ENCODE measurements around the gene ANKDD1A.
A peak's percentile ranks its signal among the peaks of the same experiment; 100 is the strongest.

ANKDD1A gene

GRCh38 chr15:64985366-64986033 is 73.8 kb downstream of the ANKDD1A start:
- peak overlapping the region; percentile 59 to 66 for H3K27ac ChIP-seq (ENCODE audit: low read depth in 2 of 2, low read length in 2 of 2)
- H3K27me3 ChIP-seq (ENCODE audit: control insufficient read depth in 2 of 2, insufficient read depth in 2 of 2, low read length in 2 of 2): no peaks in the 10 kb centered on the region
- no peaks in the 10 kb centered on the region for H3K9me3 ChIP-seq (ENCODE audit: control insufficient read depth in 2 of 2, low read length in 2 of 2)
- H3K4me1 ChIP-seq (ENCODE audit: control insufficient read depth in 2 of 2, insufficient read depth in 2 of 2, low read length in 2 of 2): peaks cover 9 to 15% of the 10 kb centered on the region in 2 donors
- H3K9ac ChIP-seq (ENCODE audit: low read depth in 1 of 2, low read length in 2 of 2): no peak overlapping the region
- H3K4me3 ChIP-seq (ENCODE audit: low read length in 2 of 2): no peak overlapping the region
- H3K36me3 ChIP-seq (ENCODE audit: control insufficient read depth in 2 of 2, insufficient read depth in 2 of 2, low read length in 2 of 2): peaks cover 2 to 7% of the 10 kb centered on the region in 2 donors

GRCh38 chr15:64987136-64987535 is 75.4 kb downstream of the ANKDD1A start:
- no peaks in the 10 kb centered on the region for H3K9me3 ChIP-seq (ENCODE audit: control insufficient read depth in 2 of 2, low read length in 2 of 2)
- H3K4me3 ChIP-seq (ENCODE audit: low read length in 2 of 2): no peak overlapping the region
- H3K4me1 ChIP-seq (ENCODE audit: control insufficient read depth in 2 of 2, insufficient read depth in 2 of 2, low read length in 2 of 2): peaks cover 9 to 18% of the 10 kb centered on the region in 2 donors
- no peak overlapping the region for H3K9ac ChIP-seq (ENCODE audit: low read depth in 1 of 2, low read length in 2 of 2)
- peaks cover 2 to 5% of the 10 kb centered on the region in 2 donors for H3K36me3 ChIP-seq (ENCODE audit: control insufficient read depth in 2 of 2, insufficient read depth in 2 of 2, low read length in 2 of 2)
- H3K27me3 ChIP-seq (ENCODE audit: control insufficient read depth in 2 of 2, insufficient read depth in 2 of 2, low read length in 2 of 2): no peaks in the 10 kb centered on the region
- H3K27ac ChIP-seq (ENCODE audit: low read depth in 2 of 2, low read length in 2 of 2): no peak overlapping the region

GRCh38 chr15:64989416-64990167 is 77.9 kb downstream of the ANKDD1A start, which contains the start of gene SPG21:
Gene SPG21, minus strand, starts transcription at chr15:64989914. Its CDS starts 6,345 bp downstream, at chr15:64983569.
- Histone ChIP-seq H3K4me3 (ENCODE audit: low read length in 2 of 2) (peak within 1 kb of the TSS; percentile 94 to 100), H3K36me3 (ENCODE audit: control insufficient read depth in 2 of 2, insufficient read depth in 2 of 2, low read length in 2 of 2) (peaks cover 0 to 3% of the 10 kb centered on the region in 2 donors), H3K9ac (ENCODE audit: low read depth in 1 of 2, low read length in 2 of 2) (peak within 1 kb of the TSS; percentile 95 to 96), H3K27me3 (ENCODE audit: control insufficient read depth in 2 of 2, insufficient read depth in 2 of 2, low read length in 2 of 2) (no peaks in the 10 kb centered on the region), H3K4me1 (ENCODE audit: control insufficient read depth in 2 of 2, insufficient read depth in 2 of 2, low read length in 2 of 2) (peaks cover 11 to 18% of the 10 kb centered on the region in 2 donors), H3K27ac (ENCODE audit: low read depth in 2 of 2, low read length in 2 of 2) (peak within 1 kb of the TSS; percentile 86 to 90), H3K9me3 (ENCODE audit: control insufficient read depth in 2 of 2, low read length in 2 of 2) (no peaks in the 10 kb centered on the region)

- H3K27ac ChIP-seq (ENCODE audit: low read depth in 2 of 2, low read length in 2 of 2): peak overlapping the region; percentile 86 to 90
- H3K36me3 ChIP-seq (ENCODE audit: control insufficient read depth in 2 of 2, insufficient read depth in 2 of 2, low read length in 2 of 2): peaks cover 0 to 3% of the 10 kb centered on the region in 2 donors
- peak overlapping the region; percentile 94 to 100 for H3K4me3 ChIP-seq (ENCODE audit: low read length in 2 of 2)
- peaks cover 9 to 16% of the 10 kb centered on the region in 2 donors for H3K4me1 ChIP-seq (ENCODE audit: control insufficient read depth in 2 of 2, insufficient read depth in 2 of 2, low read length in 2 of 2)
- H3K9ac ChIP-seq (ENCODE audit: low read depth in 1 of 2, low read length in 2 of 2): peak overlapping the region; percentile 83 to 95
- H3K9me3 ChIP-seq (ENCODE audit: control insufficient read depth in 2 of 2, low read length in 2 of 2): no peaks in the 10 kb centered on the region
- H3K27me3 ChIP-seq (ENCODE audit: control insufficient read depth in 2 of 2, insufficient read depth in 2 of 2, low read length in 2 of 2): no peaks in the 10 kb centered on the region
These were observed 78.4 kb downstream of the ANKDD1A start for GRCh38 chr15:64990168-64990470.

GRCh38 chr15:64991536-64992135 is 79.9 kb downstream of the ANKDD1A start:
- H3K27ac ChIP-seq (ENCODE audit: low read depth in 2 of 2, low read length in 2 of 2): no peak overlapping the region
- no peaks in the 10 kb centered on the region for H3K27me3 ChIP-seq (ENCODE audit: control insufficient read depth in 2 of 2, insufficient read depth in 2 of 2, low read length in 2 of 2)
- no peaks in the 10 kb centered on the region for H3K9me3 ChIP-seq (ENCODE audit: control insufficient read depth in 2 of 2, low read length in 2 of 2)
- peaks cover 2 to 12% of the 10 kb centered on the region in 2 donors for H3K4me1 ChIP-seq (ENCODE audit: control insufficient read depth in 2 of 2, insufficient read depth in 2 of 2, low read length in 2 of 2)
- no peak overlapping the region for H3K9ac ChIP-seq (ENCODE audit: low read depth in 1 of 2, low read length in 2 of 2)
- H3K4me3 ChIP-seq (ENCODE audit: low read length in 2 of 2): no peak overlapping the region
- peaks cover 0 to 3% of the 10 kb centered on the region in 2 donors for H3K36me3 ChIP-seq (ENCODE audit: control insufficient read depth in 2 of 2, insufficient read depth in 2 of 2, low read length in 2 of 2)

GRCh38 chr15:64993290-64993689 is 81.6 kb downstream of the ANKDD1A start:
- H3K27ac ChIP-seq (ENCODE audit: low read depth in 2 of 2, low read length in 2 of 2): no peak overlapping the region
- no peaks in the 10 kb centered on the region for H3K9me3 ChIP-seq (ENCODE audit: control insufficient read depth in 2 of 2, low read length in 2 of 2)
- no peak overlapping the region for H3K4me3 ChIP-seq (ENCODE audit: low read length in 2 of 2)
- H3K36me3 ChIP-seq (ENCODE audit: control insufficient read depth in 2 of 2, insufficient read depth in 2 of 2, low read length in 2 of 2): no peaks in the 10 kb centered on the region
- H3K4me1 ChIP-seq (ENCODE audit: control insufficient read depth in 2 of 2, insufficient read depth in 2 of 2, low read length in 2 of 2): peaks cover 2 to 11% of the 10 kb centered on the region in 2 donors
- H3K27me3 ChIP-seq (ENCODE audit: control insufficient read depth in 2 of 2, insufficient read depth in 2 of 2, low read length in 2 of 2): no peaks in the 10 kb centered on the region
- H3K9ac ChIP-seq (ENCODE audit: low read depth in 1 of 2, low read length in 2 of 2): no peak overlapping the region

GRCh38 chr15:64997066-64997465 is 85.4 kb downstream of the ANKDD1A start:
- Histone ChIP-seq H3K4me3 (ENCODE audit: low read length in 2 of 2) (no peak overlapping the region), H3K4me1 (ENCODE audit: control insufficient read depth in 2 of 2, insufficient read depth in 2 of 2, low read length in 2 of 2) (peaks cover 0 to 2% of the 10 kb centered on the region in 2 donors), H3K9ac (ENCODE audit: low read depth in 1 of 2, low read length in 2 of 2) (no peak overlapping the region), H3K36me3 (ENCODE audit: control insufficient read depth in 2 of 2, insufficient read depth in 2 of 2, low read length in 2 of 2) (no peaks in the 10 kb centered on the region), H3K9me3 (ENCODE audit: control insufficient read depth in 2 of 2, low read length in 2 of 2) (no peaks in the 10 kb centered on the region), H3K27me3 (ENCODE audit: control insufficient read depth in 2 of 2, insufficient read depth in 2 of 2, low read length in 2 of 2) (no peaks in the 10 kb centered on the region), H3K27ac (ENCODE audit: low read depth in 2 of 2, low read length in 2 of 2) (no peak overlapping the region)

GRCh38 chr15:64997745-64998375 is 86.2 kb downstream of the ANKDD1A start:
- Histone ChIP-seq H3K27ac (ENCODE audit: low read depth in 2 of 2, low read length in 2 of 2) (no peak overlapping the region), H3K4me3 (ENCODE audit: low read length in 2 of 2) (no peak overlapping the region), H3K36me3 (ENCODE audit: control insufficient read depth in 2 of 2, insufficient read depth in 2 of 2, low read length in 2 of 2) (no peaks in the 10 kb centered on the region), H3K27me3 (ENCODE audit: control insufficient read depth in 2 of 2, insufficient read depth in 2 of 2, low read length in 2 of 2) (no peaks in the 10 kb centered on the region), H3K4me1 (ENCODE audit: control insufficient read depth in 2 of 2, insufficient read depth in 2 of 2, low read length in 2 of 2) (peaks cover 0 to 2% of the 10 kb centered on the region in 2 donors), H3K9ac (ENCODE audit: low read depth in 1 of 2, low read length in 2 of 2) (no peak overlapping the region), H3K9me3 (ENCODE audit: control insufficient read depth in 2 of 2, low read length in 2 of 2) (no peaks in the 10 kb centered on the region)

- no peak overlapping the region for H3K4me3 ChIP-seq (ENCODE audit: low read length in 2 of 2)
- no peak overlapping the region for H3K27ac ChIP-seq (ENCODE audit: low read depth in 2 of 2, low read length in 2 of 2)
- no peak overlapping the region for H3K9ac ChIP-seq (ENCODE audit: low read depth in 1 of 2, low read length in 2 of 2)
- H3K4me1 ChIP-seq (ENCODE audit: control insufficient read depth in 2 of 2, insufficient read depth in 2 of 2, low read length in 2 of 2): no peaks in the 10 kb centered on the region
- no peaks in the 10 kb centered on the region for H3K27me3 ChIP-seq (ENCODE audit: control insufficient read depth in 2 of 2, insufficient read depth in 2 of 2, low read length in 2 of 2)
- H3K36me3 ChIP-seq (ENCODE audit: control insufficient read depth in 2 of 2, insufficient read depth in 2 of 2, low read length in 2 of 2): peaks cover 2 to 7% of the 10 kb centered on the region in 2 donors
- H3K9me3 ChIP-seq (ENCODE audit: control insufficient read depth in 2 of 2, low read length in 2 of 2): no peaks in the 10 kb centered on the region
These were observed 93.3 kb downstream of the ANKDD1A start for GRCh38 chr15:65004993-65005392.

- no peak overlapping the region for H3K9ac ChIP-seq (ENCODE audit: low read depth in 1 of 2, low read length in 2 of 2)
- H3K27ac ChIP-seq (ENCODE audit: low read depth in 2 of 2, low read length in 2 of 2): no peak overlapping the region
- no peaks in the 10 kb centered on the region for H3K9me3 ChIP-seq (ENCODE audit: control insufficient read depth in 2 of 2, low read length in 2 of 2)
- H3K36me3 ChIP-seq (ENCODE audit: control insufficient read depth in 2 of 2, insufficient read depth in 2 of 2, low read length in 2 of 2): peaks cover 2 to 9% of the 10 kb centered on the region in 2 donors
- H3K27me3 ChIP-seq (ENCODE audit: control insufficient read depth in 2 of 2, insufficient read depth in 2 of 2, low read length in 2 of 2): no peaks in the 10 kb centered on the region
- H3K4me3 ChIP-seq (ENCODE audit: low read length in 2 of 2): no peak overlapping the region
- no peaks in the 10 kb centered on the region for H3K4me1 ChIP-seq (ENCODE audit: control insufficient read depth in 2 of 2, insufficient read depth in 2 of 2, low read length in 2 of 2)
These were observed 95.2 kb downstream of the ANKDD1A start for GRCh38 chr15:65006876-65007275.
